ENCODE measurements around the gene NCBP1. TPM values are rescaled to one million over a fixed set of nuclear protein-coding genes. Genes with fewer than 3 reads are reported as not detected.

NCBP1 gene
- total RNA-seq, 3 donors from 2014 or later = 25.0 to 33.2 (median 30.2) TPM

- DNase-seq (ENCODE audit: low spot score in 2 of 2) = no peak
- intact Hi-C loops (cut with DNase I; ENCODE audit: low total_unique reads) = loop anchor here (5.0 kb wide), 1 partner anchor 1883 kb away; no protein-coding TSS in a partner anchor
- H3K4me3 ChIP-seq = no peak overlapping the region
- TF ChIP-seq POLR2A (IDR thresholded peaks at IDR 0.05) (no peak), CTCF (IDR thresholded peaks at IDR 0.05) (no peak), POLR2AphosphoS5 (IDR thresholded peaks at IDR 0.05) (no peak)
- no peaks in the 10 kb centered on the region for H3K4me1 ChIP-seq
- no peaks in the 10 kb centered on the region for H3K27me3 ChIP-seq
- no peak overlapping the region for H3K27ac ChIP-seq
- no peaks in the 10 kb centered on the region for H3K9me3 ChIP-seq
- peaks cover 11% of the 10 kb centered on the region for H3K36me3 ChIP-seq
These were observed 32.9 kb upstream of the NCBP1 start for GRCh38 chr9:97600531-97601227.

- TF ChIP-seq POLR2A (IDR thresholded peaks at IDR 0.05) (no peak), CTCF (IDR thresholded peaks at IDR 0.05) (no peak), POLR2AphosphoS5 (IDR thresholded peaks at IDR 0.05) (no peak)
- H3K4me3 ChIP-seq = no peak overlapping the region
- intact Hi-C loops (cut with DNase I; ENCODE audit: low total_unique reads) = loop anchor here (5.0 kb wide), 1 partner anchor 1884 kb away; no protein-coding TSS in a partner anchor
- DNase-seq (ENCODE audit: low spot score in 2 of 2) = no peak
- peaks cover 11% of the 10 kb centered on the region for H3K36me3 ChIP-seq
- H3K9me3 ChIP-seq = no peaks in the 10 kb centered on the region
- H3K27ac ChIP-seq = no peak overlapping the region
- no peaks in the 10 kb centered on the region for H3K27me3 ChIP-seq
- H3K4me1 ChIP-seq = no peaks in the 10 kb centered on the region
These were observed 32.3 kb upstream of the NCBP1 start for GRCh38 chr9:97601228-97601898.

- no peak for DNase-seq (ENCODE audit: low spot score in 2 of 2)
- Histone ChIP-seq H3K27me3 (no peaks in the 10 kb centered on the region), H3K27ac (no peak overlapping the region), H3K9me3 (no peaks in the 10 kb centered on the region), H3K4me1 (no peaks in the 10 kb centered on the region), H3K4me3 (no peak overlapping the region), H3K36me3 (peaks cover 11% of the 10 kb centered on the region)
- intact Hi-C loops (cut with DNase I; ENCODE audit: low total_unique reads) = loop anchor here (5.0 kb wide), 1 partner anchor 1885 kb away; no protein-coding TSS in a partner anchor
- TF ChIP-seq POLR2AphosphoS5 (IDR thresholded peaks at IDR 0.05) (no peak), POLR2A (IDR thresholded peaks at IDR 0.05) (no peak), CTCF (IDR thresholded peaks at IDR 0.05) (no peak)
These were observed 31.2 kb upstream of the NCBP1 start for GRCh38 chr9:97602430-97602829.

GRCh38 chr9:97604901-97605645 is 28.5 kb upstream of the NCBP1 start:
- intact Hi-C loops (cut with DNase I; ENCODE audit: low total_unique reads) = loop anchor here (5.0 kb wide), 1 partner anchor 1888 kb away; no protein-coding TSS in a partner anchor
- H3K4me3 ChIP-seq = no peak overlapping the region
- H3K27me3 ChIP-seq = no peaks in the 10 kb centered on the region
- TF ChIP-seq CTCF (IDR thresholded peaks at IDR 0.05) = no peak
- no peak for TF ChIP-seq POLR2A (IDR thresholded peaks at IDR 0.05)
- TF ChIP-seq POLR2AphosphoS5 (IDR thresholded peaks at IDR 0.05) = no peak
- peaks cover 11% of the 10 kb centered on the region for H3K36me3 ChIP-seq
- no peaks in the 10 kb centered on the region for H3K9me3 ChIP-seq
- no peak for DNase-seq (ENCODE audit: low spot score in 2 of 2)
- H3K4me1 ChIP-seq = no peaks in the 10 kb centered on the region
- H3K27ac ChIP-seq = no peak overlapping the region

Data from breast epithelium (tissue), 4 donors.